ENCODE data around the gene BBS7. TPM values are rescaled to one million over a fixed set of nuclear protein-coding genes. Genes with fewer than 3 reads are reported as not detected.

BBS7 gene
- total and polyA plus RNA-seq, 9 of the 15 experiments (the other 6 are each of a cell fraction or from before 2014, with no cell fraction given), result 13.4 to 25.8 (median 16.4) TPM

GRCh38 chr4:121794505-121795188, 75.6 kb downstream of the BBS7 start (continued):
- TF ChIP-seq CHD7 (IDR thresholded peaks at IDR 0.05; ENCODE audit: low read depth, low read length) (no peak), CTBP1 (IDR thresholded peaks at IDR 0.05; ENCODE audit: borderline replicate concordance) (peak; percentile 60; the same call in 1 of the 2 replicates), MTA3 (IDR thresholded peaks at IDR 0.05; ENCODE audit: borderline replicate concordance) (peak; percentile 62; the same call in 1 of the 2 replicates), BRF1 (IDR thresholded peaks at IDR 0.05; ENCODE audit: borderline replicate concordance, extremely low read depth, insufficient read length) (no peak), MLLT1 (IDR thresholded peaks at IDR 0.05) (peak in 1 of 2 experiments; percentile 72; a peak in 1 of 4 replicates), ZNF589 (CRISPR knock-in tag; IDR thresholded peaks at IDR 0.05; ENCODE audit: low read depth) (no peak), CBX2 (IDR thresholded peaks at IDR 0.05; ENCODE audit: insufficient read depth, low read length, poor library complexity, severe bottlenecking) (no peak), ETS2 (tag; IDR thresholded peaks at IDR 0.05; ENCODE audit: borderline replicate concordance, poor library complexity, severe bottlenecking) (no peak), STAT6 (CRISPR knock-in tag; IDR thresholded peaks at IDR 0.05) (no peak), ADNP (tag; IDR thresholded peaks at IDR 0.05) (peak; percentile 82), PHB2 (IDR thresholded peaks at IDR 0.05; ENCODE audit: low read depth) (peak; percentile 87)
